Urothelium cell line (cell line): ENCODE results near the gene FGF14.
A peak's percentile ranks its signal among the peaks of the same experiment; 100 is the strongest.
"Not testable (repeated sequence)": the region's sequence is repeated elsewhere in the genome, so short reads cannot be mapped to it uniquely, and the experiment has no call there.

ENCODE experiments used
- DNase-seq: peaks from one replicate; pipeline ENCODE4 v3.0.0; 2011; ENCODE audit warnings: low spot score, mixed read lengths
- FAIRE-seq: peaks from 2 replicates; lab custom pipeline; 2011; peaks lifted over from hg19 to GRCh38; lab: Jason Lieb, UNC

The FGF14 gene

GRCh38 chr13:102141625-102142472, 260.0 kb downstream of the FGF14 start:
- DNase-seq, result peak; percentile 14
- FAIRE-seq, result no peak

- FAIRE-seq (no peak), DNase-seq (no peak)
Measured at GRCh38 chr13:102139626-102140025, 262.2 kb downstream of the FGF14 start.

- DNase-seq (no peak), FAIRE-seq (no peak)
Measured at GRCh38 chr13:102138635-102139190, 263.1 kb downstream of the FGF14 start.

GRCh38 chr13:102137904-102138303, 263.9 kb downstream of the FGF14 start:
- not testable (repeated sequence) for FAIRE-seq, DNase-seq

- FAIRE-seq (no peak), DNase-seq (no peak)
Measured at GRCh38 chr13:102136735-102137296, 265.0 kb downstream of the FGF14 start.

- FAIRE-seq (no peak), DNase-seq (no peak)
Measured at GRCh38 chr13:102132777-102133295, 269.0 kb downstream of the FGF14 start.

GRCh38 chr13:102131246-102131645, 270.6 kb downstream of the FGF14 start:
- no peak for DNase-seq
- FAIRE-seq, result no peak

- FAIRE-seq, result no peak
- no peak for DNase-seq
Measured at GRCh38 chr13:102128216-102128810, 273.5 kb downstream of the FGF14 start.

- no peak for FAIRE-seq
- no peak for DNase-seq
Measured at GRCh38 chr13:102127153-102127552, 274.7 kb downstream of the FGF14 start.

- FAIRE-seq (no peak), DNase-seq (no peak)
Measured at GRCh38 chr13:102122147-102122546, 279.7 kb downstream of the FGF14 start.

- DNase-seq, result no peak
- no peak for FAIRE-seq
Measured at GRCh38 chr13:102117175-102117831, 284.5 kb downstream of the FGF14 start.

GRCh38 chr13:102103469-102103868, 298.4 kb downstream of the FGF14 start:
- no peak for FAIRE-seq

GRCh38 chr13:102100234-102100633, 301.6 kb downstream of the FGF14 start:
- FAIRE-seq (no peak), DNase-seq (no peak)

More at GRCh38 chr13:102103469-102103868, 298.4 kb downstream of the FGF14 start:
- no peak for DNase-seq

GRCh38 chr13:102097708-102098107, 304.1 kb downstream of the FGF14 start:
- DNase-seq (no peak), FAIRE-seq (no peak)

- FAIRE-seq, DNase-seq: not testable (repeated sequence)
Measured at GRCh38 chr13:102093288-102093687, 308.6 kb downstream of the FGF14 start.

- FAIRE-seq, result no peak
Measured at GRCh38 chr13:102091231-102091630, 310.6 kb downstream of the FGF14 start.

GRCh38 chr13:102090532-102090931, 311.3 kb downstream of the FGF14 start:
- FAIRE-seq (no peak), DNase-seq (no peak)

More at GRCh38 chr13:102091231-102091630, 310.6 kb downstream of the FGF14 start:
- peak; percentile 10 for DNase-seq

- no peak for DNase-seq
- no peak for FAIRE-seq
Measured at GRCh38 chr13:102089722-102090121, 312.1 kb downstream of the FGF14 start.

- FAIRE-seq, result no peak
- no peak for DNase-seq
Measured at GRCh38 chr13:102089177-102089576, 312.7 kb downstream of the FGF14 start.

GRCh38 chr13:102073251-102073650, 328.6 kb downstream of the FGF14 start:
- DNase-seq (no peak), FAIRE-seq (no peak)

- FAIRE-seq, result no peak
Measured at GRCh38 chr13:102071711-102072110, 330.1 kb downstream of the FGF14 start.

More at GRCh38 chr13:102071711-102072110, 330.1 kb downstream of the FGF14 start:
- DNase-seq, result no peak
